Ectodermal cell (in vitro differentiated cells): ENCODE measurements around the gene SLC25A47.

Experiments used
- H3K27ac ChIP-seq: 2 replicates; pipeline ENCODE4 v1.7.0; 2013; ENCODE audit warnings: mild to moderate bottlenecking, low read depth, low read length; ENCODE audit not compliant: insufficient read depth, poor library complexity, severe bottlenecking
- H3K27me3 ChIP-seq: 2 replicates; pipeline ENCODE4 v1.7.0; 2013; ENCODE audit warnings: mild to moderate bottlenecking, low read length; ENCODE audit not compliant: insufficient read depth, control insufficient read depth, poor library complexity, severe bottlenecking
- H3K36me3 ChIP-seq: one replicate; pipeline ENCODE4 v1.7.0; 2013; ENCODE audit warnings: low read length; ENCODE audit not compliant: control insufficient read depth, insufficient read depth
- H3K4me1 ChIP-seq: one replicate; pipeline ENCODE4 v1.7.0; 2013; ENCODE audit warnings: low read length; ENCODE audit not compliant: control insufficient read depth, insufficient read depth
- H3K4me3 ChIP-seq: 2 replicates; pipeline ENCODE4 v1.7.0; 2013; ENCODE audit warnings: low read depth, low read length, control low read depth; ENCODE audit not compliant: insufficient read depth
- H3K9me3 ChIP-seq: 2 replicates; pipeline ENCODE4 v1.7.0; 2013; ENCODE audit warnings: mild to moderate bottlenecking, low read length, moderate library complexity; ENCODE audit not compliant: control insufficient read depth
- WGBS, 2 experiments: methylation state at CpG; one replicate each; pipeline ENCODE4 v1.1.7; 2013; ENCODE audit warnings: missing lambda C conversion rate in 2 of 2; 5-methylcytosine and 5-hydroxymethylcytosine counted together

The SLC25A47 gene

DNA sequence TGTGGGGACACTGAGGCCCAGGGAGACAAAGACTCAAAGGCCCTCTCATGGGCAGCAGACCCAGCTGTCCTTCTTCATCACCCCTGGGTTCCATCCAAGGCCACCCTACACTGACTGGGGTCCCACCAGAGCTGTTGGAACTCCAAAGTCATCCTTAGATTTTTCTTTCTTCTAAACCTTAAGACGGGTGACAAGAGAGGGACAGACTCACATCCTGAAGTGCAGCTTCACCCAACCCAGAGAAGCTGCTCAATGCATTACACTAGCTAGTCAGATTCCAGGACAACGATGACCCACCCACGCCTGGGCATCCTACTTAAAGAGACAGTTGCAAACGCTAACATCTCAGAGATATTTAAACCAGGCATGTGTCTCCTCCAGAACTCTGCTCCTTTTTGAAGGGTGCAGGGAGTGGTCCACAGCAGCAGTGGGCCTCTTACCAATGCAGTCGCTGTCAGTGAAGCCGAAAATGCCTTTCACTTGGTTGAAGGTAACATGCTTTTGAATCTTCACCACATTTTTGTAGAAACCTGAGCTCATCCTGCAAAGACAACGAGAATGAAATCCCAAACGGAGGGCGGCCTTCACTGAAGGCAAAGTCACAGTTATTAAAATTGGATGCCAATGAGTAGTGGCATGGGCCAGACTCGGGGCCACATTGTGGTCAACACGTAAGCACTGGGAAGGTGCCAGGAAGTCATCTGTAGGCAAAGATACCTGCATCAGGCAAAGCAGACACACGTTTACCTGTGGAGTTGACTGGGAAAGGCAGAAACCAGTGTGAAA, 23.4 kb downstream of the SLC25A47 start:
- H3K4me1 ChIP-seq: no peaks in the 10 kb centered on the region
- H3K36me3 ChIP-seq: peaks cover 9% of the 10 kb centered on the region
- WGBS, 2 experiments: 95 to 96% methylated on average over 12 of the region's 12 CpGs

DNA sequence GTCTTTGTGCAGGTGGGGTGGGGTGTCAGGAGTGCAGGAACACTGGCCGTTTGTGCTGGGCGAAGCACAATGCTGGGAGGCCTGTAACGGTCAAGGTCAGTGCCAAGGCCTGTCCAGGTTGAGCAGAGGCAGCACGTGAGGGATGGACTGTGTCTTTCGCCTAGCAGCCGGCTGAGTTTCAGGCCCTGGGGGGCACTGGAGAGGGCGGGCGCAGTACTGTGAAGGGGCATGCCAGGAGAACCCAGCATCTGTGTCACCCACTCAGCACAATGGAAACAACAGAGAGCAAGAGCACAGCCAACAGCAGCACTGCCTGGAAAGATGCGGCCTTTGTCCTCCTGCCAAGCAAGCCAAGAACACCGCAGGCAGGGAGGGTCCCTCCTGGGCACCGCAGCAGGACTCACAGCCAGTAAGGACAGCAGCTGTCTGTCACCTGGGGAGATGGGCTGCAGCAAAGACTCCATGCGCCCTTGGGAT, 25.2 kb downstream of the SLC25A47 start:
- H3K9me3 ChIP-seq: no peaks in the 10 kb centered on the region
- H3K4me1 ChIP-seq: no peaks in the 10 kb centered on the region
- WGBS, 2 experiments: 95% methylated on average over 12 of the region's 12 CpGs
- H3K4me3 ChIP-seq: no peak overlapping the region
- no peaks in the 10 kb centered on the region for H3K27me3 ChIP-seq
- peaks cover 20% of the 10 kb centered on the region for H3K36me3 ChIP-seq
- H3K27ac ChIP-seq: no peak overlapping the region

More for the DNA sequence above, 23.4 kb downstream of the SLC25A47 start:
- H3K27me3 ChIP-seq: no peaks in the 10 kb centered on the region
- no peaks in the 10 kb centered on the region for H3K9me3 ChIP-seq
- no peak overlapping the region for H3K27ac ChIP-seq
- no peak overlapping the region for H3K4me3 ChIP-seq

DNA sequence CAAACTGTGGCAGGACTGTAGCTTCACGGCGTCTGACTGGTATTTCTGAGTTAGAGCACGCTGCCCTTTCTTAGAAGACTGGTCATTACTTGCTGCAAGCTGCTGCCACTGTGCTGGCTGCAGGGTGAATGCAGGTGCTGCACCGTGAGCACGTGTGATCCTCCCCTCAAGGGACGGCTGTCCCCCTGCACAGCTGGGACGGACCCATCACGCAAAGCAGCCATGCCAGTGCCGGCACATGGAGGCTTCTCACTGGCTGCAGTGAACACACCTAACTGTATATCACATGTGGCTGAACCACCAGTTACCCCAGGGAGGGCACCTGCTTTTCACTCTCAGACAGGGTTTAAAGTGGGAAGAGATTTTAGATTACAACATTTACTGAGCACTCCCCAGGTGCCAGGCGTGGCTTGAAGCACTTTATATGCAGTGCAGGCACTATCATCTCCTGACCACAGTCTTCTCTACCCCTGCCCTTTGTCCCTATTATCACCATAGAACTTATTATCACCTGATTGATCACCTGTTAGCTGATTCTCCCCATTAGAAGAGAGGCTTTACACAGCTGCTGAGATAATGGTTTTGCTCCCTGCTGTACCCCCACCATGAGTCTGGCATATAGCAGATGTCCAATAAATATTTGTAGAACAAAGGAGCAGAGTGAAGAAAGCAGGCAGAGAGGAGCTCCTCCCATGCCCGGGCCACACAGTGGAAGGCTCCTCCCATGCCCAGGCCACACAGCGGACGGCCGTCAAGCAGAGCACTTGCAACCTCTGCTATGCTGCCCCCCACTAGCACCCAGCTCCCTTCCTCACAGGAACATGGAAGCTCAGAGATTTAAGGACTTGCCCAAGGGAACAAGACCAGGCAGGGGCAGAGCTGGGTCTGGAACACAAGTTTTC, 25.9 kb downstream of the SLC25A47 start:
- Histone ChIP-seq H3K36me3 (peaks cover 23% of the 10 kb centered on the region), H3K27me3 (no peaks in the 10 kb centered on the region), H3K27ac (no peak overlapping the region), H3K9me3 (no peaks in the 10 kb centered on the region), H3K4me1 (no peaks in the 10 kb centered on the region), H3K4me3 (no peak overlapping the region)
- 88 to 89% methylated on average over 14 of the region's 14 CpGs for WGBS, 2 experiments

GRCh38 chr14:100350276-100350926, 27.3 kb downstream of the SLC25A47 start:
- no peak overlapping the region for H3K27ac ChIP-seq
- H3K4me1 ChIP-seq: no peaks in the 10 kb centered on the region
- H3K27me3 ChIP-seq: no peaks in the 10 kb centered on the region
- H3K9me3 ChIP-seq: no peaks in the 10 kb centered on the region
- WGBS, 2 experiments: 95% methylated on average over 11 of the region's 11 CpGs
- H3K36me3 ChIP-seq: peaks cover 26% of the 10 kb centered on the region
- H3K4me3 ChIP-seq: no peak overlapping the region

GRCh38 chr14:100350986-100351385, 27.8 kb downstream of the SLC25A47 start:
- no peaks in the 10 kb centered on the region for H3K27me3 ChIP-seq
- no peak overlapping the region for H3K4me3 ChIP-seq
- H3K27ac ChIP-seq: no peak overlapping the region
- 96% methylated on average over 5 of the region's 5 CpGs for WGBS, 2 experiments
- H3K36me3 ChIP-seq: peaks cover 26% of the 10 kb centered on the region
- H3K9me3 ChIP-seq: no peaks in the 10 kb centered on the region
- H3K4me1 ChIP-seq: no peaks in the 10 kb centered on the region

DNA sequence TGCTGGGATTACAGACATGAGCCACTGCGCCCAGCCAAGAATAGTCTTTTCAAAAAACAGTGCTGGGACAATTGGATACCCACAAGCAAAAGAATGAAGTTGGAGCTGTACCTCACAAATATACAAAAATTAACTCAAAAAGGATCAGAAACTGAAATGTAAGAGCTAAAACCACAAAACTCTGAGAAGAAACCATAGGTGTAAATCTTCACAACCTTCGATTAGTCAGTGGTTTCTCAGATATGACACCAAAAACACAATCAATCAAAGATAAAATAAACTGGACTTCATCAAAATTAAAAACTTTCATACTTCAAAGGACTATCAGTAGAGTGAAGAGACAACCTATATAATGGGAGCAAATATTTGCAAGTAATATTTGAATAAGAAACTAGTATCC, 35.3 kb downstream of the SLC25A47 start:
- H3K4me3 ChIP-seq: no peak overlapping the region
- 91 to 97% methylated on average over 2 of the region's 2 CpGs for WGBS, 2 experiments
- H3K36me3 ChIP-seq: peaks cover 26% of the 10 kb centered on the region

GRCh38 chr14:100359111-100359510, 36.0 kb downstream of the SLC25A47 start:
- H3K4me1 ChIP-seq: peaks cover 3% of the 10 kb centered on the region
- no peak overlapping the region for H3K4me3 ChIP-seq
- no peaks in the 10 kb centered on the region for H3K9me3 ChIP-seq
- 88 to 92% methylated on average over 1 to 2 of the region's 2 CpGs for WGBS, 2 experiments
- peaks cover 20% of the 10 kb centered on the region for H3K36me3 ChIP-seq
- H3K27ac ChIP-seq: no peak overlapping the region
- H3K27me3 ChIP-seq: no peaks in the 10 kb centered on the region

More for the DNA sequence above, 35.3 kb downstream of the SLC25A47 start:
- Histone ChIP-seq H3K9me3 (no peaks in the 10 kb centered on the region), H3K27me3 (no peaks in the 10 kb centered on the region), H3K4me1 (peaks cover 3% of the 10 kb centered on the region), H3K27ac (no peak overlapping the region)

DNA sequence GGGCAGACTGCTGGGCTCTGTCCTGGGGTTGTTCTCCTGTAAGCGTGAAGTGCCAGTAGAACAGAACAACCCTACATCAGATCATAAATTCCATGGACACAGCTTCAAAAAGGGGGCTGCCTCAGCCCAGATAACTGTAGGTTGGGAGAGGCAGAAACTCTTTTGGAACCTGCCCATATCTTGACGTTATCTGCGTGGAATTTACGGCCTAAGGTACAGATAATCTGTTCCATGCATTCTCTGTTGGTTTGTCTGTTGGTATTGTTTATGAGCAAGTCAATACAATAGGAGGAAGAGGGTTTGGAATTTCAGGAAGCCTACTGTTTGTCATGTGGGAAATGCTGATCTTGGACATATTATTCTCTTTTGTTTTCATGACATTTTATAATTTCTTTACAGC, 36.7 kb downstream of the SLC25A47 start:
- 92 to 98% methylated on average over 4 of the region's 4 CpGs for WGBS, 2 experiments
- H3K9me3 ChIP-seq: no peaks in the 10 kb centered on the region
- H3K36me3 ChIP-seq: peaks cover 18% of the 10 kb centered on the region
- peaks cover 3% of the 10 kb centered on the region for H3K4me1 ChIP-seq
- H3K4me3 ChIP-seq: no peak overlapping the region
- no peaks in the 10 kb centered on the region for H3K27me3 ChIP-seq
- H3K27ac ChIP-seq: no peak overlapping the region

GRCh38 chr14:100361626-100362025, 38.5 kb downstream of the SLC25A47 start:
- H3K27ac ChIP-seq: no peak overlapping the region
- 93 to 94% methylated on average over 5 of the region's 5 CpGs for WGBS, 2 experiments
- H3K27me3 ChIP-seq: no peaks in the 10 kb centered on the region

More at GRCh38 chr14:100361626-100362025, 38.5 kb downstream of the SLC25A47 start:
- Histone ChIP-seq H3K36me3 (peaks cover 18% of the 10 kb centered on the region), H3K4me3 (no peak overlapping the region), H3K9me3 (no peaks in the 10 kb centered on the region), H3K4me1 (peaks cover 3% of the 10 kb centered on the region)
